ENCODE results near the gene PPM1N. TPM values are rescaled to one million over a fixed set of nuclear protein-coding genes. Genes with fewer than 3 reads are reported as not detected.

The PPM1N gene
- total and polyA plus RNA-seq, 2 of the 13 experiments (the other 11 are each of a cell fraction or from before 2014, with no cell fraction given) = 0.31 to 1.8 TPM

GRCh38 chr19:45506989-45507871 lies 9.0 kb downstream of the PPM1N start, which contains the start of gene VASP (continued):
- TF ChIP-seq ZNF646 (CRISPR knock-in tag; IDR thresholded peaks at IDR 0.05) (no peak), REL (CRISPR knock-in tag; conservative IDR thresholded peaks at IDR 0.05) (peak; percentile 88), ZNF362 (CRISPR knock-in tag; IDR thresholded peaks at IDR 0.05; ENCODE audit: borderline replicate concordance) (no peak), U2AF1 (optimal IDR thresholded peaks at IDR 0.05; ENCODE audit: low read depth, low read length) (no peak), ZNF335 (CRISPR knock-in tag; IDR thresholded peaks at IDR 0.05) (no peak; the same call in 1 of the 2 replicates), ATF7-NPFF (CRISPR knock-in tag; IDR thresholded peaks at IDR 0.05; ENCODE audit: low read depth) (no peak; the same call in 1 of the 2 replicates), MLLT10 (CRISPR knock-in tag; IDR thresholded peaks at IDR 0.05) (no peak), ZNF264 (CRISPR knock-in tag; IDR thresholded peaks at IDR 0.05) (peak; percentile 57), SALL1 (CRISPR knock-in tag; IDR thresholded peaks at IDR 0.05) (peak; percentile 62), MIER2 (CRISPR knock-in tag; IDR thresholded peaks at IDR 0.05) (no peak), ATF1 (CRISPR knock-in tag; IDR thresholded peaks at IDR 0.05) (no peak), ZNF232 (CRISPR knock-in tag; IDR thresholded peaks at IDR 0.05; ENCODE audit: borderline replicate concordance) (peak; percentile 19; the same call in 1 of the 2 replicates), ZBTB20 (CRISPR knock-in tag; IDR thresholded peaks at IDR 0.05; ENCODE audit: borderline replicate concordance, low read depth) (peak; percentile 20; the same call in 1 of the 2 replicates), YEATS2 (CRISPR knock-in tag; IDR thresholded peaks at IDR 0.05; ENCODE audit: borderline replicate concordance) (no peak; the same call in 1 of the 2 replicates), GLI4 (CRISPR knock-in tag; IDR thresholded peaks at IDR 0.05; ENCODE audit: borderline replicate concordance) (no peak; the same call in 1 of the 2 replicates), SP5 (CRISPR knock-in tag; IDR thresholded peaks at IDR 0.05; ENCODE audit: borderline replicate concordance, low read depth) (no peak; the same call in 1 of the 2 replicates), RCOR2 (CRISPR knock-in tag; IDR thresholded peaks at IDR 0.05) (no peak), UBTF (CRISPR knock-in tag; IDR thresholded peaks at IDR 0.05) (peak; percentile 24; the same call in 1 of the 2 replicates), ZNF556 (CRISPR knock-in tag; IDR thresholded peaks at IDR 0.05; ENCODE audit: borderline replicate concordance) (peak; percentile 71; the same call in 1 of the 2 replicates)
